Peyer's patch (tissue), 4 donors: ENCODE measurements around the gene KDM6A. TPM values are rescaled to one million over a fixed set of nuclear protein-coding genes. Genes with fewer than 3 reads are reported as not detected.

Experiments
- DNase-seq, 3 donors: peaks; one replicate each; pipeline ENCODE4 v3.0.0-alpha.2; 2017 to 2019
- H3K27ac ChIP-seq, 4 donors: fragments of 200-600 bp; sonication (generic); one replicate each; pipeline ENCODE4 v1.5.1; 2016 to 2019
- H3K27me3 ChIP-seq, 2 donors: fragments of 200-600 bp; sonication (generic); one replicate each; pipeline ENCODE4 v1.5.1; 2019
- H3K36me3 ChIP-seq, 3 donors: fragments of 200-600 bp; sonication (generic); one replicate each; pipeline ENCODE4 v1.5.1; 2016 to 2019
- H3K4me1 ChIP-seq, 4 donors: fragments of 200-600 bp; sonication (generic); one replicate each; pipeline ENCODE4 v1.5.1; 2016 to 2019
- H3K4me3 ChIP-seq, 4 donors: fragments of 200-600 bp; sonication (generic); 1 replicate in 3 of 4; 2 replicates in 1 of 4; pipeline ENCODE4 v1.5.1; 2016 to 2019; ENCODE audit warnings: mild to moderate bottlenecking in 1 of 4
- H3K9me3 ChIP-seq, 4 donors: fragments of 200-600 bp; sonication (generic); one replicate each; pipeline ENCODE4 v1.5.1; 2016 to 2019; ENCODE audit warnings: mild to moderate bottlenecking in 1 of 4
- CTCF ChIP-seq, 6 experiments: fragments of 450-650 bp in 4 of 6; fragments of 200-600 bp in 2 of 6; sonication (generic) in 1 of 6; IDR thresholded peaks; one replicate each; pipeline ENCODE4 v1.5.1; 2017 to 2019; ENCODE audit warnings: antibody characterized with exemption in 6 of 6, mild to moderate bottlenecking in 3 of 6, moderate library complexity in 1 of 6
- POLR2A ChIP-seq, 2 donors: fragments of 450-650 bp; IDR thresholded peaks; one replicate each; pipeline ENCODE4 v1.5.1; 2017; ENCODE audit warnings: antibody characterized with exemption in 2 of 2, mild to moderate bottlenecking in 2 of 2, moderate library complexity in 2 of 2
- total RNA-seq, 4 donors: library from RNA; depleted of rRNA; stranded (reverse); fragments of >200 nt; gene quantifications; one replicate each; pipeline ENCODE4 v1.1.0, GENCODE V29; 2016

KDM6A gene
- total RNA-seq, 4 donors from 2014 or later = 40.4 to 83.2 (median 73.7) TPM

- no peaks in the 10 kb centered on the region for H3K9me3 ChIP-seq
- H3K27ac ChIP-seq = no peak overlapping the region
- no peak for TF ChIP-seq POLR2A (IDR thresholded peaks at IDR 0.05)
- no peak for TF ChIP-seq CTCF (IDR thresholded peaks at IDR 0.05)
- H3K4me3 ChIP-seq = no peak overlapping the region
- H3K4me1 ChIP-seq = no peaks in the 10 kb centered on the region
- H3K27me3 ChIP-seq = no peaks in the 10 kb centered on the region
- no peaks in the 10 kb centered on the region for H3K36me3 ChIP-seq
- no peak for DNase-seq
Observed at GRCh38 chrX:44980403-44980802, 107.4 kb downstream of the KDM6A start.

GRCh38 chrX:44980883-44981282, 107.9 kb downstream of the KDM6A start:
- no peak for TF ChIP-seq CTCF (IDR thresholded peaks at IDR 0.05)
- TF ChIP-seq POLR2A (IDR thresholded peaks at IDR 0.05) = no peak
- Histone ChIP-seq H3K27me3 (no peaks in the 10 kb centered on the region), H3K9me3 (no peaks in the 10 kb centered on the region), H3K27ac (no peak overlapping the region), H3K4me3 (no peak overlapping the region), H3K4me1 (no peaks in the 10 kb centered on the region), H3K36me3 (no peaks in the 10 kb centered on the region)
- DNase-seq = no peak

- Histone ChIP-seq H3K4me1 (no peaks in the 10 kb centered on the region), H3K9me3 (no peaks in the 10 kb centered on the region), H3K36me3 (no peaks in the 10 kb centered on the region), H3K4me3 (no peak overlapping the region), H3K27ac (no peak overlapping the region), H3K27me3 (no peaks in the 10 kb centered on the region)
- no peak for DNase-seq
- no peak for TF ChIP-seq CTCF (IDR thresholded peaks at IDR 0.05)
- no peak for TF ChIP-seq POLR2A (IDR thresholded peaks at IDR 0.05)
Observed at GRCh38 chrX:44989995-44990770, 117.2 kb downstream of the KDM6A start.

GRCh38 chrX:44992775-44993174, 119.8 kb downstream of the KDM6A start:
- Histone ChIP-seq H3K9me3 (no peaks in the 10 kb centered on the region), H3K27ac (no peak overlapping the region), H3K4me3 (no peak overlapping the region), H3K36me3 (no peaks in the 10 kb centered on the region), H3K27me3 (no peaks in the 10 kb centered on the region), H3K4me1 (peaks cover 0 to 13% (median 0%) of the 10 kb centered on the region in 4 donors)
- TF ChIP-seq POLR2A (IDR thresholded peaks at IDR 0.05) = no peak
- TF ChIP-seq CTCF (IDR thresholded peaks at IDR 0.05) = no peak
- DNase-seq = no peak

- Histone ChIP-seq H3K27me3 (no peaks in the 10 kb centered on the region), H3K27ac (no peak overlapping the region)
Observed at GRCh38 chrX:44996277-44996676, 123.3 kb downstream of the KDM6A start.

More at GRCh38 chrX:44996277-44996676, 123.3 kb downstream of the KDM6A start:
- Histone ChIP-seq H3K9me3 (no peaks in the 10 kb centered on the region), H3K4me3 (no peak overlapping the region), H3K36me3 (no peaks in the 10 kb centered on the region), H3K4me1 (peaks cover 0 to 15% (median 0%) of the 10 kb centered on the region in 4 donors)
- TF ChIP-seq CTCF (IDR thresholded peaks at IDR 0.05) (no peak), POLR2A (IDR thresholded peaks at IDR 0.05) (no peak)
- no peak for DNase-seq
